Stomach (tissue), 4 donors: ENCODE measurements around the gene SRI.

Experiments used
- CTCF ChIP-seq, 7 experiments: fragments of 450-650 bp in 4 of 7; fragments of 200-600 bp in 3 of 7; sonication (generic) in 3 of 7; IDR thresholded peaks; one replicate each; pipeline ENCODE4 v1.5.1; 2016 to 2019; ENCODE audit warnings: antibody characterized with exemption in 7 of 7, control low read depth in 2 of 7, mild to moderate bottlenecking in 1 of 7
- POLR2A ChIP-seq, 4 donors: fragments of 450-650 bp; IDR thresholded peaks; one replicate each; pipeline ENCODE4 v1.6.1; 2016; ENCODE audit warnings: antibody characterized with exemption in 4 of 4, control low read depth in 2 of 4, mild to moderate bottlenecking in 1 of 4, moderate library complexity in 1 of 4
- POLR2AphosphoS5 ChIP-seq, 3 donors: sonication (generic); formaldehyde crosslinking; IDR thresholded peaks; one replicate each; pipeline ENCODE4 v1.6.1; 2016; ENCODE audit warnings: antibody characterized with exemption in 3 of 3

DNA sequence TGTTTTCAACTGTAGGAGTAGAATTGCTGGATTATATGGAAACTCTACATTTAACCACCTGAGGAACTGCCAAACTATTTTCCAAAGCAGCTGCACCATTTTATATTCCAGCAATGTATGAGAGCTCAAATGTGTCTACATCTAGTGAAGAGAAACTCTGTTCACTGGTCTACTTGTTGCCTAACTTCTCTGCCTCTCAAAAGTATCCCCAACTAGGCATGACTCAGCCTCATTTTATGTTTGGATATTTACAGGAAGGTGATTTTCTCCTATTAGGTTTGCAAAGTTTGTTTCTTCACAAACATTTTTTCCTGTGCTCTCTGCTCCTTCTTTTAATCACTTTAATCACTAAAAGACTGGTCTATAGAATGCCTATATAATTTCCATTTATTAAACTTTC, 37.1 kb upstream of the SRI start:
- no peak for TF ChIP-seq CTCF (IDR thresholded peaks at IDR 0.05)
- no peak for TF ChIP-seq POLR2A (IDR thresholded peaks at IDR 0.05)
- no peak for TF ChIP-seq POLR2AphosphoS5 (IDR thresholded peaks at IDR 0.05)
